GM23338 (cell line): ENCODE results near the gene FER.

Experiments
- CREB1 ChIP-seq: fragments of 250-450 bp; sonication (Bioruptor Pico); IDR thresholded peaks from 2 replicates; pipeline ENCODE4 v1.5.0; 2020; ENCODE audit warnings: low read depth, mild to moderate bottlenecking, moderate library complexity
- EZH2 ChIP-seq: fragments of 200-600 bp; sonication (generic); IDR thresholded peaks from one replicate; pipeline ENCODE4 v1.8.0; 2017; ENCODE audit warnings: antibody characterized with exemption, mild to moderate bottlenecking, low read depth; ENCODE audit not compliant: unreplicated experiment
- EZH2phosphoT487 ChIP-seq: fragments of 200-600 bp; sonication (generic); IDR thresholded peaks from one replicate; pipeline ENCODE4 v1.8.1; 2018; ENCODE audit warnings: antibody characterized with exemption; ENCODE audit not compliant: unreplicated experiment
- JUNB ChIP-seq: IDR thresholded peaks from one replicate; pipeline ENCODE4 v1.6.1; 2016; ENCODE audit warnings: antibody characterized with exemption; ENCODE audit not compliant: unreplicated experiment
- NANOG ChIP-seq: IDR thresholded peaks from 2 replicates; pipeline ENCODE4 v1.6.1; 2016; ENCODE audit warnings: antibody characterized with exemption, borderline replicate concordance
- POLR2AphosphoS5 ChIP-seq: IDR thresholded peaks from 2 replicates; pipeline ENCODE4 v1.6.1; 2016; ENCODE audit warnings: antibody characterized with exemption, low read depth
- STAT1 ChIP-seq: IDR thresholded peaks from one replicate; pipeline ENCODE4 v1.6.1; 2016; ENCODE audit warnings: antibody characterized with exemption; ENCODE audit not compliant: unreplicated experiment
- ZNF114 ChIP-seq: fragments of 250-450 bp; sonication (Bioruptor Pico); IDR thresholded peaks from 2 replicates; pipeline ENCODE4 v1.5.0; 2020; ENCODE audit warnings: mild to moderate bottlenecking, moderate library complexity
- ZNF331 ChIP-seq: fragments of 250-450 bp; sonication (Bioruptor Pico); IDR thresholded peaks from 2 replicates; pipeline ENCODE4 v1.5.0; 2020; ENCODE audit warnings: low read depth, mild to moderate bottlenecking, moderate library complexity
- TF ChIP-seq, protein P1 (sequence below), 2 experiments: fragments of 200-600 bp in 1 of 2; sonication (generic) in 1 of 2; conservative IDR thresholded peaks; 2 replicates each; pipeline versions ENCODE4 v1.5.1 to v1.6.1; 2016 to 2017; ENCODE audit warnings: antibody characterized with exemption in 2 of 2, low read depth in 2 of 2, mild to moderate bottlenecking in 2 of 2, moderate library complexity in 1 of 2
- TF ChIP-seq, protein P2 (sequence below): IDR thresholded peaks from one replicate; pipeline ENCODE4 v1.6.1; 2018; ENCODE audit warnings: antibody characterized with exemption; ENCODE audit not compliant: unreplicated experiment
- TF ChIP-seq, protein P3 (sequence below): IDR thresholded peaks from 2 replicates; pipeline ENCODE4 v1.6.1; 2016; ENCODE audit warnings: antibody characterized with exemption
- TF ChIP-seq, protein P4 (sequence below): fragments of 250-450 bp; sonication (Bioruptor Pico); IDR thresholded peaks from 2 replicates; pipeline ENCODE4 v1.5.0; 2020; ENCODE audit warnings: mild to moderate bottlenecking, moderate library complexity

DNA sequence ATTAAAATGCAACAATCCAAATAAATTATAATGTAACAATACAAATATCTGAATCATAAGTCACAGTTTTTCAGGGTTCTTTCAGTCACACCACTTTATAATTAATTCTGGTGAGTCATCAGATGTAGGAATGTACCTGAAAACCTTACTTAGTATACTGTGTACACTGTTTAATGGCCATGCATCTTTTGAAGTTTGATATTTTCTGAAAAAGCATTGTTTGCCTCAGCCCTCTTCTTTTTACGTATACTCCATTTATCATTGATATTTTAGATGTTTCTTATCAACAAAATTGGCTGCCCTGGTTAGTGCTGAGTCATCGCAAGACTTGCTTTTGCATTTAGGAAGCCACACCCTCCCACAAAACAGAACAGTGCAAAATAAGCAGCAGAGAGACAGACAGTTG is 443.5 kb downstream of the FER start:
- TF ChIP-seq, protein P1, sequence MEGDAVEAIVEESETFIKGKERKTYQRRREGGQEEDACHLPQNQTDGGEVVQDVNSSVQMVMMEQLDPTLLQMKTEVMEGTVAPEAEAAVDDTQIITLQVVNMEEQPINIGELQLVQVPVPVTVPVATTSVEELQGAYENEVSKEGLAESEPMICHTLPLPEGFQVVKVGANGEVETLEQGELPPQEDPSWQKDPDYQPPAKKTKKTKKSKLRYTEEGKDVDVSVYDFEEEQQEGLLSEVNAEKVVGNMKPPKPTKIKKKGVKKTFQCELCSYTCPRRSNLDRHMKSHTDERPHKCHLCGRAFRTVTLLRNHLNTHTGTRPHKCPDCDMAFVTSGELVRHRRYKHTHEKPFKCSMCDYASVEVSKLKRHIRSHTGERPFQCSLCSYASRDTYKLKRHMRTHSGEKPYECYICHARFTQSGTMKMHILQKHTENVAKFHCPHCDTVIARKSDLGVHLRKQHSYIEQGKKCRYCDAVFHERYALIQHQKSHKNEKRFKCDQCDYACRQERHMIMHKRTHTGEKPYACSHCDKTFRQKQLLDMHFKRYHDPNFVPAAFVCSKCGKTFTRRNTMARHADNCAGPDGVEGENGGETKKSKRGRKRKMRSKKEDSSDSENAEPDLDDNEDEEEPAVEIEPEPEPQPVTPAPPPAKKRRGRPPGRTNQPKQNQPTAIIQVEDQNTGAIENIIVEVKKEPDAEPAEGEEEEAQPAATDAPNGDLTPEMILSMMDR (conservative IDR thresholded peaks at IDR 0.05; ENCODE audit: low read depth in 2 of 2): no peak
- TF ChIP-seq CREB1 (no peak), EZH2 (no peak), POLR2AphosphoS5 (no peak), EZH2phosphoT487 (no peak), STAT1 (no peak), JUNB (no peak), ZNF114 (no peak), ZNF331 (CRISPR knock-in tag) (no peak), NANOG (no peak)
- TF ChIP-seq, protein P2, sequence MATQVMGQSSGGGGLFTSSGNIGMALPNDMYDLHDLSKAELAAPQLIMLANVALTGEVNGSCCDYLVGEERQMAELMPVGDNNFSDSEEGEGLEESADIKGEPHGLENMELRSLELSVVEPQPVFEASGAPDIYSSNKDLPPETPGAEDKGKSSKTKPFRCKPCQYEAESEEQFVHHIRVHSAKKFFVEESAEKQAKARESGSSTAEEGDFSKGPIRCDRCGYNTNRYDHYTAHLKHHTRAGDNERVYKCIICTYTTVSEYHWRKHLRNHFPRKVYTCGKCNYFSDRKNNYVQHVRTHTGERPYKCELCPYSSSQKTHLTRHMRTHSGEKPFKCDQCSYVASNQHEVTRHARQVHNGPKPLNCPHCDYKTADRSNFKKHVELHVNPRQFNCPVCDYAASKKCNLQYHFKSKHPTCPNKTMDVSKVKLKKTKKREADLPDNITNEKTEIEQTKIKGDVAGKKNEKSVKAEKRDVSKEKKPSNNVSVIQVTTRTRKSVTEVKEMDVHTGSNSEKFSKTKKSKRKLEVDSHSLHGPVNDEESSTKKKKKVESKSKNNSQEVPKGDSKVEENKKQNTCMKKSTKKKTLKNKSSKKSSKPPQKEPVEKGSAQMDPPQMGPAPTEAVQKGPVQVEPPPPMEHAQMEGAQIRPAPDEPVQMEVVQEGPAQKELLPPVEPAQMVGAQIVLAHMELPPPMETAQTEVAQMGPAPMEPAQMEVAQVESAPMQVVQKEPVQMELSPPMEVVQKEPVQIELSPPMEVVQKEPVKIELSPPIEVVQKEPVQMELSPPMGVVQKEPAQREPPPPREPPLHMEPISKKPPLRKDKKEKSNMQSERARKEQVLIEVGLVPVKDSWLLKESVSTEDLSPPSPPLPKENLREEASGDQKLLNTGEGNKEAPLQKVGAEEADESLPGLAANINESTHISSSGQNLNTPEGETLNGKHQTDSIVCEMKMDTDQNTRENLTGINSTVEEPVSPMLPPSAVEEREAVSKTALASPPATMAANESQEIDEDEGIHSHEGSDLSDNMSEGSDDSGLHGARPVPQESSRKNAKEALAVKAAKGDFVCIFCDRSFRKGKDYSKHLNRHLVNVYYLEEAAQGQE: no peak
- TF ChIP-seq, protein P3, sequence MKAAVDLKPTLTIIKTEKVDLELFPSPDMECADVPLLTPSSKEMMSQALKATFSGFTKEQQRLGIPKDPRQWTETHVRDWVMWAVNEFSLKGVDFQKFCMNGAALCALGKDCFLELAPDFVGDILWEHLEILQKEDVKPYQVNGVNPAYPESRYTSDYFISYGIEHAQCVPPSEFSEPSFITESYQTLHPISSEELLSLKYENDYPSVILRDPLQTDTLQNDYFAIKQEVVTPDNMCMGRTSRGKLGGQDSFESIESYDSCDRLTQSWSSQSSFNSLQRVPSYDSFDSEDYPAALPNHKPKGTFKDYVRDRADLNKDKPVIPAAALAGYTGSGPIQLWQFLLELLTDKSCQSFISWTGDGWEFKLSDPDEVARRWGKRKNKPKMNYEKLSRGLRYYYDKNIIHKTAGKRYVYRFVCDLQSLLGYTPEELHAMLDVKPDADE: no peak
- TF ChIP-seq, protein P4, sequence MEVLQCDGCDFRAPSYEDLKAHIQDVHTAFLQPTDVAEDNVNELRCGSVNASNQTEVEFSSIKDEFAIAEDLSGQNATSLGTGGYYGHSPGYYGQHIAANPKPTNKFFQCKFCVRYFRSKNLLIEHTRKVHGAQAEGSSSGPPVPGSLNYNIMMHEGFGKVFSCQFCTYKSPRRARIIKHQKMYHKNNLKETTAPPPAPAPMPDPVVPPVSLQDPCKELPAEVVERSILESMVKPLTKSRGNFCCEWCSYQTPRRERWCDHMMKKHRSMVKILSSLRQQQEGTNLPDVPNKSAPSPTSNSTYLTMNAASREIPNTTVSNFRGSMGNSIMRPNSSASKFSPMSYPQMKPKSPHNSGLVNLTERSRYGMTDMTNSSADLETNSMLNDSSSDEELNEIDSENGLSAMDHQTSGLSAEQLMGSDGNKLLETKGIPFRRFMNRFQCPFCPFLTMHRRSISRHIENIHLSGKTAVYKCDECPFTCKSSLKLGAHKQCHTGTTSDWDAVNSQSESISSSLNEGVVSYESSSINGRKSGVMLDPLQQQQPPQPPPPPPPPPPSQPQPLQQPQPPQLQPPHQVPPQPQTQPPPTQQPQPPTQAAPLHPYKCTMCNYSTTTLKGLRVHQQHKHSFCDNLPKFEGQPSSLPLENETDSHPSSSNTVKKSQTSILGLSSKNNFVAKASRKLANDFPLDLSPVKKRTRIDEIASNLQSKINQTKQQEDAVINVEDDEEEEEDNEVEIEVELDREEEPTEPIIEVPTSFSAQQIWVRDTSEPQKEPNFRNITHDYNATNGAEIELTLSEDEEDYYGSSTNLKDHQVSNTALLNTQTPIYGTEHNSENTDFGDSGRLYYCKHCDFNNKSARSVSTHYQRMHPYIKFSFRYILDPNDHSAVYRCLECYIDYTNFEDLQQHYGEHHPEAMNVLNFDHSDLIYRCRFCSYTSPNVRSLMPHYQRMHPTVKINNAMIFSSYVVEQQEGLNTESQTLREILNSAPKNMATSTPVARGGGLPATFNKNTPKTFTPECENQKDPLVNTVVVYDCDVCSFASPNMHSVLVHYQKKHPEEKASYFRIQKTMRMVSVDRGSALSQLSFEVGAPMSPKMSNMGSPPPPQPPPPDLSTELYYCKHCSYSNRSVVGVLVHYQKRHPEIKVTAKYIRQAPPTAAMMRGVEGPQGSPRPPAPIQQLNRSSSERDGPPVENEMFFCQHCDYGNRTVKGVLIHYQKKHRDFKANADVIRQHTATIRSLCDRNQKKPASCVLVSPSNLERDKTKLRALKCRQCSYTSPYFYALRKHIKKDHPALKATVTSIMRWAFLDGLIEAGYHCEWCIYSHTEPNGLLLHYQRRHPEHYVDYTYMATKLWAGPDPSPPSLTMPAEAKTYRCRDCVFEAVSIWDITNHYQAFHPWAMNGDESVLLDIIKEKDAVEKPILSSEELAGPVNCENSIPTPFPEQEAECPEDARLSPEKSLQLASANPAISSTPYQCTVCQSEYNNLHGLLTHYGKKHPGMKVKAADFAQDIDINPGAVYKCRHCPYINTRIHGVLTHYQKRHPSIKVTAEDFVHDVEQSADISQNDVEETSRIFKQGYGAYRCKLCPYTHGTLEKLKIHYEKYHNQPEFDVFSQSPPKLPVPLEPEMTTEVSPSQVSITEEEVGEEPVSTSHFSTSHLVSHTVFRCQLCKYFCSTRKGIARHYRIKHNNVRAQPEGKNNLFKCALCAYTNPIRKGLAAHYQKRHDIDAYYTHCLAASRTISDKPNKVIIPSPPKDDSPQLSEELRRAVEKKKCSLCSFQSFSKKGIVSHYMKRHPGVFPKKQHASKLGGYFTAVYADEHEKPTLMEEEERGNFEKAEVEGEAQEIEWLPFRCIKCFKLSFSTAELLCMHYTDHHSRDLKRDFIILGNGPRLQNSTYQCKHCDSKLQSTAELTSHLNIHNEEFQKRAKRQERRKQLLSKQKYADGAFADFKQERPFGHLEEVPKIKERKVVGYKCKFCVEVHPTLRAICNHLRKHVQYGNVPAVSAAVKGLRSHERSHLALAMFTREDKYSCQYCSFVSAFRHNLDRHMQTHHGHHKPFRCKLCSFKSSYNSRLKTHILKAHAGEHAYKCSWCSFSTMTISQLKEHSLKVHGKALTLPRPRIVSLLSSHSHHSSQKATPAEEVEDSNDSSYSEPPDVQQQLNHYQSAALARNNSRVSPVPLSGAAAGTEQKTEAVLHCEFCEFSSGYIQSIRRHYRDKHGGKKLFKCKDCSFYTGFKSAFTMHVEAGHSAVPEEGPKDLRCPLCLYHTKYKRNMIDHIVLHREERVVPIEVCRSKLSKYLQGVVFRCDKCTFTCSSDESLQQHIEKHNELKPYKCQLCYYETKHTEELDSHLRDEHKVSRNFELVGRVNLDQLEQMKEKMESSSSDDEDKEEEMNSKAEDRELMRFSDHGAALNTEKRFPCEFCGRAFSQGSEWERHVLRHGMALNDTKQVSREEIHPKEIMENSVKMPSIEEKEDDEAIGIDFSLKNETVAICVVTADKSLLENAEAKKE: no peak
